ENCODE results near the gene BAG2. TPM values are rescaled to one million over a fixed set of nuclear protein-coding genes. Genes with fewer than 3 reads are reported as not detected.

Gene BAG2
- total RNA-seq, 1 donor from 2014 or later, result 8.8 TPM

- no peak for DNase-seq (ENCODE audit: extremely low spot score in 2 of 2)
- intact Hi-C loops (cut with DNase I), result no loop called here
- no peaks in the 10 kb centered on the region for H3K27me3 ChIP-seq
- peaks cover 0 to 9% of the 10 kb centered on the region in 2 donors for H3K36me3 ChIP-seq
- no peaks in the 10 kb centered on the region for H3K9me3 ChIP-seq
- TF ChIP-seq POLR2AphosphoS5 (IDR thresholded peaks at IDR 0.05; ENCODE audit: insufficient read depth in 1 of 2, low read depth in 1 of 2), result no peak
- no peak for TF ChIP-seq CTCF (IDR thresholded peaks at IDR 0.05)
- no peak for TF ChIP-seq POLR2A (IDR thresholded peaks at IDR 0.05)
- H3K4me3 ChIP-seq, result no peak overlapping the region
- no peak overlapping the region for H3K27ac ChIP-seq
- H3K4me1 ChIP-seq, result peaks cover 11% of the 10 kb centered on the region
These were observed 37.2 kb upstream of the BAG2 start for GRCh38 chr6:57134954-57135353.

GRCh38 chr6:57135885-57136284, 36.2 kb upstream of the BAG2 start:
- no peak for TF ChIP-seq POLR2AphosphoS5 (IDR thresholded peaks at IDR 0.05; ENCODE audit: insufficient read depth in 1 of 2, low read depth in 1 of 2)
- no peak for TF ChIP-seq POLR2A (IDR thresholded peaks at IDR 0.05)
- Histone ChIP-seq H3K4me1 (peaks cover 6% of the 10 kb centered on the region), H3K9me3 (no peaks in the 10 kb centered on the region), H3K27me3 (no peaks in the 10 kb centered on the region), H3K36me3 (peaks cover 0 to 9% of the 10 kb centered on the region in 2 donors), H3K4me3 (no peak overlapping the region), H3K27ac (no peak overlapping the region)
- intact Hi-C loops (cut with DNase I), result no loop called here
- DNase-seq (ENCODE audit: extremely low spot score in 2 of 2), result no peak

- Histone ChIP-seq H3K27ac (no peak overlapping the region), H3K9me3 (no peaks in the 10 kb centered on the region), H3K27me3 (no peaks in the 10 kb centered on the region), H3K4me1 (no peaks in the 10 kb centered on the region), H3K4me3 (no peak overlapping the region), H3K36me3 (peaks cover 0 to 21% of the 10 kb centered on the region in 2 donors)
- no peak for DNase-seq (ENCODE audit: extremely low spot score in 2 of 2)
- no peak for TF ChIP-seq CTCF (IDR thresholded peaks at IDR 0.05)
- no peak for TF ChIP-seq POLR2AphosphoS5 (IDR thresholded peaks at IDR 0.05; ENCODE audit: insufficient read depth in 1 of 2, low read depth in 1 of 2)
- no peak for TF ChIP-seq POLR2A (IDR thresholded peaks at IDR 0.05)
- intact Hi-C loops (cut with DNase I), result no loop called here
These were observed 34.8 kb upstream of the BAG2 start for GRCh38 chr6:57137350-57137749.

GRCh38 chr6:57138026-57138425, 34.1 kb upstream of the BAG2 start:
- H3K9me3 ChIP-seq, result no peaks in the 10 kb centered on the region
- peaks cover 0 to 25% of the 10 kb centered on the region in 2 donors for H3K36me3 ChIP-seq
- no peak overlapping the region for H3K4me3 ChIP-seq
- no peak overlapping the region for H3K27ac ChIP-seq
- no peaks in the 10 kb centered on the region for H3K27me3 ChIP-seq
- DNase-seq (ENCODE audit: extremely low spot score in 2 of 2), result no peak
- H3K4me1 ChIP-seq, result no peaks in the 10 kb centered on the region
- intact Hi-C loops (cut with DNase I), result no loop called here
- TF ChIP-seq POLR2AphosphoS5 (IDR thresholded peaks at IDR 0.05; ENCODE audit: insufficient read depth in 1 of 2, low read depth in 1 of 2) (no peak), CTCF (IDR thresholded peaks at IDR 0.05) (no peak), POLR2A (IDR thresholded peaks at IDR 0.05) (no peak)

GRCh38 chr6:57141451-57142177, 30.5 kb upstream of the BAG2 start:
- Histone ChIP-seq H3K4me1 (no peaks in the 10 kb centered on the region), H3K4me3 (no peak overlapping the region), H3K27me3 (no peaks in the 10 kb centered on the region), H3K36me3 (peaks cover 0 to 20% of the 10 kb centered on the region in 2 donors), H3K27ac (no peak overlapping the region), H3K9me3 (no peaks in the 10 kb centered on the region)
- intact Hi-C loops (cut with DNase I), result no loop called here
- DNase-seq (ENCODE audit: extremely low spot score in 2 of 2), result no peak
- TF ChIP-seq POLR2AphosphoS5 (IDR thresholded peaks at IDR 0.05; ENCODE audit: insufficient read depth in 1 of 2, low read depth in 1 of 2) (no peak), CTCF (IDR thresholded peaks at IDR 0.05) (no peak), POLR2A (IDR thresholded peaks at IDR 0.05) (no peak)

Measured in vagina (tissue), 2 donors.